AG08395 (cell line): ENCODE data around the gene FOXO6.
A peak's percentile ranks its signal among the peaks of the same experiment; 100 is the strongest.

Experiments
- DNase-seq: peaks from one replicate; pipeline ENCODE4 v3.0.0; 2012; ENCODE audit warnings: mixed read lengths, low spot score

Gene FOXO6

GRCh38 chr1:41360786-41361494 lies at the start of gene FOXO6:
Gene FOXO6, plus strand, starts transcription at chr1:41361434.
- DNase-seq = peak; percentile 100

GRCh38 chr1:41312991-41313645 lies 48.1 kb upstream of the FOXO6 start:
- no peak for DNase-seq

- DNase-seq = no peak
Observed at GRCh38 chr1:41313661-41314131, 47.5 kb upstream of the FOXO6 start.

GRCh38 chr1:41314376-41315145 lies 46.7 kb upstream of the FOXO6 start:
- DNase-seq = no peak

GRCh38 chr1:41315146-41315822 lies 46.0 kb upstream of the FOXO6 start:
- no peak for DNase-seq

GRCh38 chr1:41315871-41316270 lies 45.4 kb upstream of the FOXO6 start:
- DNase-seq = no peak

- DNase-seq = no peak
Observed at GRCh38 chr1:41317361-41317760, 43.9 kb upstream of the FOXO6 start.

GRCh38 chr1:41318135-41318534 lies 43.1 kb upstream of the FOXO6 start:
- no peak for DNase-seq

- DNase-seq = no peak
Observed at GRCh38 chr1:41319106-41319755, 42.0 kb upstream of the FOXO6 start.

- DNase-seq = no peak
Observed at GRCh38 chr1:41319807-41320711, 41.2 kb upstream of the FOXO6 start.

- DNase-seq = no peak
Observed at GRCh38 chr1:41320895-41321676, 40.1 kb upstream of the FOXO6 start.

GRCh38 chr1:41322101-41322661 lies 39.1 kb upstream of the FOXO6 start:
- DNase-seq = no peak

- peak; percentile 64 for DNase-seq
Observed at GRCh38 chr1:41322835-41323234, 38.4 kb upstream of the FOXO6 start.

- DNase-seq = no peak
Observed at GRCh38 chr1:41323243-41323642, 38.0 kb upstream of the FOXO6 start.

- DNase-seq = no peak
Observed at GRCh38 chr1:41325801-41326200, 35.4 kb upstream of the FOXO6 start.

GRCh38 chr1:41327383-41327999 lies 33.7 kb upstream of the FOXO6 start:
- DNase-seq = no peak

GRCh38 chr1:41328001-41328615 lies 33.1 kb upstream of the FOXO6 start:
- no peak for DNase-seq

- no peak for DNase-seq
Observed at GRCh38 chr1:41328780-41329640, 32.2 kb upstream of the FOXO6 start.
